OCI-LY3 (cell line): Measurements from ENCODE around the gene SNX30.

Source experiments
- CTCF ChIP-seq: fragments of 200-600, 300-600 bp; sonication (generic); IDR thresholded peaks from 2 replicates; pipeline ENCODE4 v1.5.1; 2014; ENCODE audit warnings: antibody characterized with exemption, low read length, low read depth
- EZH2phosphoT487 ChIP-seq: fragments of 200-600 bp; shearing (Covaris generic); IDR thresholded peaks from 2 replicates; pipeline ENCODE4 v1.6.1; 2018; ENCODE audit warnings: antibody characterized with exemption, mixed run types, low read depth

GRCh38 chr9:112850840-112851239, 100.3 kb downstream of the SNX30 start:
- TF ChIP-seq CTCF (no peak), EZH2phosphoT487 (no peak)
